HT1080 (cell line): ENCODE measurements around the gene STK33. TPM values are rescaled to one million over a fixed set of nuclear protein-coding genes. Genes with fewer than 3 reads are reported as not detected.

ENCODE experiments used
- DNase-seq: peaks from one replicate; pipeline ENCODE4 v3.0.0-alpha.2; 2015; ENCODE audit warnings: low read depth
- total RNA-seq: library from RNA; depleted of rRNA; stranded (reverse); fragments of >200 nt; shearing (Covaris generic); gene quantifications from 2 replicates; pipeline ENCODE4 v1.2.3, GENCODE V29; 2014

Gene STK33
- total RNA-seq, 1 experiment from 2014 or later = 8.6 TPM

DNA sequence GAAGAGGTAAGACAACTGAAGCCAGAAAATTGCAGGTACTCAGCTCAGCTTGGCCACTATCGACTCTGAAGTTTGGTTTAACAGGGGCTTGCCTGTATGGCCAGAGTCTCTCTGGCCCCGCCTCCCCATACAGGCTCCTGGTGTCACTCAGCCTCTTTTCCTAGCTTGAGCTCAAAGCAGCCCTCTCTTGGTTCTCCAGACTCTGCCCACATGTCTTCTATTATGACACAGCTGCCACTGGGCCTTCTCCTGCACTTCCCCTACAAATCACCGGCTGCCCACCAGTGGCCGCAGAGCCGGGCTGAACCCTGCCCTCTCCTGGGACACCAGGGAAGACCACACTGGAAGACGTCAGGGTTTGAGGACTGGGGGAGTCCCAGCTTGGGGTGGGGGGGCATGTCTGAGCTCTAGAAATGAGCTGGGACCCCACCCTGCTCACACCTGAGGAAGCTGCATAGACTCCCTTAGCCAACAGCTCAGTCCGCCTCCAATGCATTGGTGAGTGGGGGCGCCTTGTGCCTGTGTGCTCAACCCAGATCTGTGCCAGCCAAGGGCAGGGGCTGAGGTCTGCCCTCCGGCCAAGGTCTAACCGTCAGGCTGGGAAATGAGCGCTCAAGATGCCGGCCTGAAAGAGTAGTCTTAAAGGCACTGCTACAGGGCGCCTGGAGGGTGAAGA, 236.0 kb downstream of the STK33 start:
- DNase-seq = no peak

GRCh38 chr11:8357505-8357888, 236.5 kb downstream of the STK33 start:
- no peak for DNase-seq

- DNase-seq = peak; percentile 18
These were observed 237.1 kb downstream of the STK33 start for GRCh38 chr11:8356721-8357504.

DNA sequence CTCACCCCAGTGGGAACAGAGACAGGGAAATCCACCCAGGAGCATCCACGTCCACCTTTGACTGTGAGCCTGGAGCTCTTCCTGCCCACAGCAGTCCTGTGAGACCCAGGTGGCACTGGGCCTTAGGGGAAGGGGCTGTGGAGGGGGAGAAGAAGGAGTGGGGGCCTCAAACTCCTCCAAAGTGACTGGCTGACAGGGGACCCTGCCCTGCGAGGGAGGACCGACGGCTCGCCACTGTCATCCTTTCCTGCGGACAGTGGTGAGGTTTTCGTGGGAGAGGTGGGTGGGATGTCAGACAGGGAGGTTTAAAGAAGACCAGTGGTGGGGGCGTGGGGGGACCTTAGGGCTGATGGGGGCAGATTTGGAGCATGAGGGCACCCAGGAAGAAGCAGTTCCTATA, 237.8 kb downstream of the STK33 start:
- DNase-seq = no peak

GRCh38 chr11:8355416-8355742, 238.6 kb downstream of the STK33 start:
- no peak for DNase-seq

DNA sequence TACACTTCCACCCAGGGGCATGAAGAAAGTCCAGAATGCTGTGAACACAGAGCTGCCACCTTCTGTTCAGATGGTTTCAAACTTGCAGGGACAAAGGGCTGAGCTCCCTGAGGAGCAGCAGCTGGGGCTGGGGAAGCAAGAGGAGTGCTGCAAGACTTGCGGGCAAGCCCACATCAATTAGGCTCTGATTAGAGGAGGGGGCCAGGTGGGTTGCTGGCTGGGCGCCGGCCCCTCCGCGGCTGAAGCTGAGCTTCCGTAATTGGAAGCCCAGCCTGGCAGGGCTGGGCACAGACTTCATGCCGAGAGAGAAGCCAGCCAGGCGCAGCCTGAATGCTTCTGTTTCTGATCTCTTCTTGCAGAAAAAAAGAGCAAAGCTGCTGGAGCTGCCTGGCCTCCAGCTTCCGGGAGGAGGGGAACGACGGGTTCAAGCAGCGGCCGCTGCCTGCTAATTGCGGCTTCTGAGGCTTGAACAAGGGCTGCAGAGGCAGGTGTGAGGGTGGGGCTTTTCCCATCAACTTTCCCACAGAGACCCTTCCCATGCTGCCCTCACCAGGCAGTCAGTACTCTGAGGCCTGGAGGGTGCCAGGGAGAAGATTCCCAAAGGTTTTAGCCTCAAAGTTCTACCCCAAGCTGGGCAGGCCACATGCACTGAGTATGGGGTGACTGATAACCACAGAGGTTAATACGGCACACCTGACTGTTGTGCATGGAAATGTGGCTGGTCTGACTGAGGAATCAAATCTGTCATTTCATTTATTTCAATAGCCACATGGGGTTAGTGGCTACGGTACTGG, 239.2 kb downstream of the STK33 start:
- no peak for DNase-seq

DNA sequence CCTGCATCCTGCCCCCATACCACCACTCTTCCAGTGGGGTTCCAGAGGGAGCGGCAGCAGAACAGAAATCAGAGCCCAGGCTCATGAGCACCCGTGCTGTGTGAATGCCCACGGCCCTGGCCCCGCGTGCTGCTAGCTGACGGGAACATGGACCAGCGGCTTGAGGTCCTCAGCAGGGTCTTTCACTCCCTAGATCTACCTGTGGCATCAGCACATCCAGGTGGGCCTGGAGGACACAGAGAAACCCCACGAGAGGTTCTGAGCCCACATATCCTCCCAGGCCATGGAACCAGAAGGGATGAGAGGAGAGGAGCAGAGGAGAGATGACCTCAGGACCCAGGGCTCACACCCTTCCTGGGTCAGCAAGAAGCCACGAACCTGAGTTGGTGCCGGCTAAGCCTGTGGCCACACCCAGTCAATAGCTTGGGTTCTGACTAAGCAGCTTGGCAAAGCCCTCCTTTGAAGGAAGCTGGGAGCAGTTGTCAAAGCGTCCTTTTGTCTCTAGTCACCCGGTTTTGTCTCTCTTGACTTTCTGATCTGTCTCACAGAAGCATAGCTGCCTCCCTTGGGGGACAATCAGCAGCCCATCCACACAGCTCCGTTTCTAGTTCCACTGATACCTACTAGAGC, 241.0 kb downstream of the STK33 start:
- peak; percentile 28 for DNase-seq

DNA sequence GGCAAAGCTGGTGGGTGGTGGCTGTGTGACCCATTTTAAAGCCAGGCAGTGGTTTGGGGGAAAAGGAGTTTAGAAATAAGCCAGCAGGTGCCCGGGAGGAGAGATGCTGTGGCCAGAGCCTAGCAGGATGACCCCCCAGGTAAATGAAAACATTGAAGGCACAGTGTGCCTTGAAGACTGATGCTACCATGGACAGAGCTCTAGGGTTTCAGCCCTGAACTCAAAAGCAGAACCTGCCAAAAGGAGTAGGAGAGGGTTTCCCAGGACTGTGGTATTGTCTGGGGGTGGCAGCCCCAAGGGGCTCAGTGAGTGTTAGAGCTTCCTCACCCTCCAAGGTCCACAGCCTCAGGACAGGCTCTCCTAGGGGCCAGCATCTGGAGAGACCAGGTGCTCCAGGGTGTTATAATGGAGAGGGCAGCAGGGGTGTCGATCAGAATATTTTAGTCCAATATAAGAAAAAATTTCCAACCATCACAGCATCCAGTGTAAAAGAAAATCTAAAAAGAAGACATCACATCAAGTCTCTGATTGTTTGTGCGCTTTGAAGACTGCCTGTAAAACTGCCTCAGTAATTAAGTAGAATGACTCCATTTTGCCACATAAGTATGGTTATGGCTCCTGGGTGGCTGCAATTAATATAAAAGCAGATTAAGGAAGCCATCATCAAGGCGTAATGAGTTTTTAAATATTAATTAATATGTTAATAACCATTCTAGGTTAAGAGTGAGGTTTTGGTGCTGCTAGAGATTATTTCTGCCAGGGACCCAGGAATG, 241.7 kb downstream of the STK33 start:
- no peak for DNase-seq

- no peak for DNase-seq
These were observed 242.8 kb downstream of the STK33 start for GRCh38 chr11:8351223-8351622.

DNA sequence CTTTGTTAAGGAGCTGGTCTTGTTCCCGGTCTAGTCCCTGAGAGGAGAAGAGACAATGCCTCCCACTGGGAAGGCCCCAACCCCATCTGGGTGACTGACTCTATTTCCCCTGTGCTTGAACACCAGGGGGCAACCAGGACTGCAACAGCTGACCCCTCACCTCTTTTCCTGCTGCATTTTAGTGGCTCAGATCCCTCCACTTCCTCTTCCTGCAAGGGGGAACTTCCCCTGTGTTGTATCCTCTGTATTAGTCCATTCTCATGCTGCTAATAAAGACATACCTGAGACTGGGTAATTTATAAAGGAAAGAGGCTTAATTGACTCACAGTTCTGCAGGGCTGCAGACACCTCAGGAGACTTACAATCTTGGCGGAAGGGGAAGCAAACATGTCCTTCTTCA, 246.1 kb downstream of the STK33 start:
- DNase-seq = no peak

DNA sequence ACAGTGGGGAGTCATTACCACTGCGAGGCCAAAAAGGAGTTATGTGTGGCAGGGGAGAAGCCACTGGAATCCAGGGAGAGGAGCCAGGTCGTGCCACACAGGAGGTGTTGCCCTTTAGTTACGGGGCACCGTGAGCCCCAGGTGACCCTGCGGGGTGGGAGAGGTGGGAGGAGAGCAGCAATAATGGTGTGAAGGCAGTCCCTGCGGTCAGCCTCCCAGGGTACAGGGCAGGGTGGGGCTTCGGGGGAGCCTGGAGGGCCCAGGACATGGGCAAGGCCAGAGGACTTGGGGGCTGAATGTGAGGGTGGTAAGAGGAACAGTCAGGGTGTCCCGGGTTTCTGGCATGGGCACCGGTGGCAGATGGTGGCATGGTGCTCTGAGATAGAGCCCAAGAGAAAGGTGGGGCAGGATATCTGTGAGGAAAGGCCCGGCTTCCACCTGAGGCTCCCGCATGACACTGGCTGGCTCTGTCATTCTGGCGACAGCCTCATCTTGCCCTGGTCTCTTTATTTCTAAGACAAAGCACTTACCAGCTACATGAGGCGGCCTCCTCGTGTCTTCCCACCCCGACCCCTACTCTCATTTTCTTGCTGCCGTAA, 247.8 kb downstream of the STK33 start:
- no peak for DNase-seq

DNA sequence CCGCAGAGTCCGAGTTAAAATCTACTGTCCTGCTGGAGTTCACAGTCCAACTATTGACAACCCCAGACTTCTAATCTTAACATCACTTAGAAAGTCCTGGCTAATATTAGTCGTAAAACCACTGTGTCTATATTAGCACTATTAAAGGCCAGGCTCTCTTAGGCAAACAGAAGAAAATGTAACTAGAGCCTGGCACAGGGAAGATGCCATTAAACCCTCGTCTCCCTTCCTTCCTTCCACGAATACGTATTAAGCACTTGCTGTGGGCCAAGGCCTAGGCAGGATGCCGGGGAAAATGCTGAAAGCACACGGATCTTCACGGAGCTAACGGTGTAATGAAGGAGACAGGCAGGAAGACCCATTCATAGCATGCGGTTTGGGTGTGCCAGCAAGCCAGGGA, 248.8 kb downstream of the STK33 start:
- DNase-seq = no peak

- DNase-seq = no peak
These were observed 249.7 kb downstream of the STK33 start for GRCh38 chr11:8344346-8344745.

DNA sequence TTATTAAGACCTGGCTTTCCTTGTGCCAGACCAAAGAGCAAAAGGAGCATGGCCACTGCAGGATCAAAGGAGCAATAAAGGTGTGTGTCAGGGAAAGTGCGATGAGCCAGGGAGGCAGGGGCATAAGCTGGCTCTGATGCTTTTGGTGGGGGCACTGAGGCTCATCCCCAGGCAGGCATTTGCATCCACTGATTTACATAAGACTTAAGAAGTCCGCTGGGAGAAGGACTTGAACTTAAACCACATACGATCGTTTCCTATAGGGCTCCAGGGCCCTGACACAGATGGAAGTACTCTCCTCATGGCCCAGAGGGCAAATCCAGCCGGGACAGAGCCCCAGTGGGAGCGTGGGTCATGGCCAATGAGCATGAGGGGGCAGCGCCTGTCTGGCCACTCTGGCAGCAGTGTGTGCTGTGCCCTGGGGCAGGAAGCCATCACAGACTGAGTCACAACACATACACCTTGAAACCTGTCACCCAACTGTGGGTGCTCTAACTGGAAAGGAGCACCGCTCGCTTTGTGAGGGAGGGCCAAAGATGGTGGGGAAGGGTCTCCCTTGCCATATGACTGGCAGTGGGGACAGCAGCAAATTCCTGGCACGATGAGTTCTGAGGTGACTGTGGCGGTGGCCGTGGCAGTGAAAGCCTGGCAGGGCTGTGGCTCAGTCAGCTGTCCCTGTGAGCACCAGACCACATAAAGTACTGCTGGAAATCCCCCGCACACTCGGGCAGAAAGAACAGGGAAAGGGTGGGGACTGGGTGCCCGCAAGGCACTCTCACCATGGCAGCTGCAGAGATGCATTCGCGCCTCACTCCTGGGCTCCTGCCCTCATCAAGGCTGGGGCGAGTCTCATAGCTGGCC, 251.0 kb downstream of the STK33 start:
- DNase-seq = no peak

- DNase-seq = no peak
These were observed 252.0 kb downstream of the STK33 start for GRCh38 chr11:8341996-8342395.
